Neural cell (in vitro differentiated cells): Measurements from ENCODE around the gene AQP3. TPM values are rescaled to one million over a fixed set of nuclear protein-coding genes. Genes with fewer than 3 reads are reported as not detected.
"Not testable (repeated sequence)": the region's sequence is repeated elsewhere in the genome, so short reads cannot be mapped to it uniquely, and the experiment has no call there.

Experiments used
- H2AFZ ChIP-seq: fragments of 200-600, 300-800 bp; sonication (generic), shearing (Covaris generic); 2 replicates; pipeline ENCODE4 v1.6.0; 2014; ENCODE audit warnings: low read depth, mild to moderate bottlenecking, antibody characterized with exemption, low read length, moderate library complexity
- H3F3A ChIP-seq: fragments of 200-600 bp; shearing (Covaris generic); 2 replicates; pipeline ENCODE4 v1.6.1; 2016; ENCODE audit warnings: mild to moderate bottlenecking, moderate library complexity, mixed read lengths, antibody characterized with exemption, low read length; ENCODE audit not compliant: insufficient read depth, poor library complexity, severe bottlenecking
- H3K27ac ChIP-seq: fragments of 200-600, 300-800 bp; sonication (generic), shearing (Covaris generic); 2 replicates; pipeline ENCODE4 v1.5.1; 2014; ENCODE audit warnings: mild to moderate bottlenecking, low read length, moderate library complexity
- H3K27me3 ChIP-seq: fragments of 300-800, 200-600 bp; sonication (generic), shearing (Covaris generic); 2 replicates; pipeline ENCODE4 v1.6.0; 2014; ENCODE audit warnings: mild to moderate bottlenecking, low read depth, low read length, moderate library complexity; ENCODE audit not compliant: insufficient read depth
- H3K36me3 ChIP-seq: fragments of 300-800, 200-600 bp; sonication (generic), shearing (Covaris generic); 2 replicates; pipeline ENCODE4 v1.5.1; 2014; ENCODE audit warnings: mild to moderate bottlenecking, antibody characterized with exemption, low read length, moderate library complexity; ENCODE audit not compliant: insufficient read depth
- H3K4me2 ChIP-seq: fragments of 300-800, 200-600 bp; sonication (generic), shearing (Covaris generic); 2 replicates; pipeline ENCODE4 v1.6.0; 2014; ENCODE audit warnings: mild to moderate bottlenecking, low read length
- H3K4me3 ChIP-seq: fragments of 300-800, 200-600 bp; sonication (generic), shearing (Covaris generic); 2 replicates; pipeline ENCODE4 v1.5.1; 2014; ENCODE audit warnings: mild to moderate bottlenecking, low read length, moderate library complexity
- H3K79me2 ChIP-seq: fragments of 200-600 bp; shearing (Covaris generic); replicated peaks from 2 replicates; pipeline ENCODE4 v1.6.0; 2014; ENCODE audit warnings: mild to moderate bottlenecking, low read length, moderate library complexity; ENCODE audit not compliant: insufficient read depth
- H3K9ac ChIP-seq: fragments of 300-800, 200-600 bp; sonication (generic), shearing (Covaris generic); 2 replicates; pipeline ENCODE4 v1.6.1; 2016; ENCODE audit warnings: mild to moderate bottlenecking, low read length, mixed read lengths
- H3K9me2 ChIP-seq: fragments of 200-600 bp; shearing (Covaris generic); 2 replicates; pipeline ENCODE4 v1.6.1; 2016; ENCODE audit warnings: mild to moderate bottlenecking, low read length, mixed read lengths; ENCODE audit not compliant: insufficient read depth
- H3K9me3 ChIP-seq: fragments of 200-600, 300-800 bp; sonication (generic), shearing (Covaris generic); 2 replicates; pipeline ENCODE4 v1.6.1; 2016; ENCODE audit warnings: mild to moderate bottlenecking, mixed run types, low read length, moderate library complexity, mixed read lengths
- H4K20me1 ChIP-seq: fragments of 200-600 bp; shearing (Covaris generic); 2 replicates; pipeline ENCODE4 v1.6.1; 2016; ENCODE audit warnings: mild to moderate bottlenecking, mixed run types; ENCODE audit not compliant: insufficient read depth
- CTCF ChIP-seq: fragments of 450-650 bp; IDR thresholded peaks from 2 replicates; pipeline ENCODE4 v1.5.1; 2014; ENCODE audit warnings: antibody characterized with exemption, mild to moderate bottlenecking, moderate library complexity; ENCODE audit not compliant: poor library complexity, severe bottlenecking
- EP300 ChIP-seq: fragments of 450-650 bp; conservative IDR thresholded peaks from 2 replicates; pipeline ENCODE4 v1.6.1; 2014; ENCODE audit warnings: antibody characterized with exemption, mild to moderate bottlenecking, moderate library complexity; ENCODE audit not compliant: poor library complexity, severe bottlenecking
- EZH2 ChIP-seq: fragments of 200-600, 300-800 bp; shearing (Covaris generic), sonication (generic); IDR thresholded peaks from 2 replicates; pipeline ENCODE4 v1.6.1; 2014; ENCODE audit warnings: antibody characterized with exemption, low read length, borderline replicate concordance, mild to moderate bottlenecking; ENCODE audit not compliant: insufficient read depth, poor library complexity, severe bottlenecking
- MXI1 ChIP-seq: fragments of 450-650 bp; conservative IDR thresholded peaks from 2 replicates; pipeline ENCODE4 v1.6.1; 2014; ENCODE audit warnings: antibody characterized with exemption, mild to moderate bottlenecking; ENCODE audit not compliant: poor library complexity, severe bottlenecking
- POLR2AphosphoS5 ChIP-seq: IDR thresholded peaks from 2 replicates; pipeline ENCODE4 v1.6.1; 2012
- RAD21 ChIP-seq: fragments of 450-650 bp; conservative IDR thresholded peaks from 2 replicates; pipeline ENCODE4 v1.6.1; 2014; ENCODE audit warnings: antibody characterized with exemption, mild to moderate bottlenecking, moderate library complexity
- REST ChIP-seq: IDR thresholded peaks from 2 replicates; pipeline ENCODE4 v1.6.1; 2012; ENCODE audit warnings: borderline replicate concordance
- SMC3 ChIP-seq: fragments of 450-650 bp; conservative IDR thresholded peaks from 2 replicates; pipeline ENCODE4 v1.6.1; 2014; ENCODE audit warnings: antibody characterized with exemption, mild to moderate bottlenecking, moderate library complexity; ENCODE audit not compliant: poor library complexity
- TAF1 ChIP-seq: IDR thresholded peaks from 2 replicates; pipeline ENCODE4 v1.6.1; 2012; ENCODE audit warnings: low read depth
- polyA plus RNA-seq: library from polyadenylated mRNA; depleted of rRNA; stranded (reverse); fragments of >200 nt; gene quantifications from 2 replicates; pipeline ENCODE4 v1.2.3, GENCODE V29; 2014

AQP3 gene
- polyA plus RNA-seq, 1 donor from 2014 or later = not detected

GRCh38 chr9:33404788-33405362 is 42.5 kb downstream of the AQP3 start:
- no peaks in the 10 kb centered on the region for H3K9me2 ChIP-seq
- H3K36me3 ChIP-seq = no peaks in the 10 kb centered on the region
- TF ChIP-seq TAF1 = no peak
- TF ChIP-seq RAD21 = no peak
- no peak for TF ChIP-seq POLR2AphosphoS5
- TF ChIP-seq EZH2 = no peak
- no peak overlapping the region for H3K4me3 ChIP-seq
- no peak overlapping the region for H3K9ac ChIP-seq
- no peak overlapping the region for H2AFZ ChIP-seq
- H4K20me1 ChIP-seq = no peaks in the 10 kb centered on the region
- no peaks in the 10 kb centered on the region for H3K9me3 ChIP-seq
- no peak overlapping the region for H3K27ac ChIP-seq
- H3K4me2 ChIP-seq = no peak overlapping the region
- H3K27me3 ChIP-seq = no peaks in the 10 kb centered on the region
- no peaks in the 10 kb centered on the region for H3F3A ChIP-seq
- H3K79me2 ChIP-seq = no peaks in the 10 kb centered on the region

GRCh38 chr9:33403941-33404787 is 43.2 kb downstream of the AQP3 start:
- H3F3A ChIP-seq = no peaks in the 10 kb centered on the region
- H4K20me1 ChIP-seq = no peaks in the 10 kb centered on the region
- H3K9ac ChIP-seq = no peak overlapping the region
- no peak overlapping the region for H2AFZ ChIP-seq
- no peaks in the 10 kb centered on the region for H3K9me2 ChIP-seq
- no peaks in the 10 kb centered on the region for H3K36me3 ChIP-seq
- H3K4me3 ChIP-seq = no peak overlapping the region
- H3K9me3 ChIP-seq = no peaks in the 10 kb centered on the region
- no peak overlapping the region for H3K27ac ChIP-seq
- TF ChIP-seq SMC3 (no peak), RAD21 (no peak), POLR2AphosphoS5 (no peak), EZH2 (no peak), TAF1 (no peak), CTCF (no peak), REST (no peak), MXI1 (no peak), EP300 (no peak)
- no peaks in the 10 kb centered on the region for H3K79me2 ChIP-seq
- no peaks in the 10 kb centered on the region for H3K27me3 ChIP-seq
- H3K4me2 ChIP-seq = no peak overlapping the region

GRCh38 chr9:33402371-33402770 is 45.0 kb downstream of the AQP3 start, which contains the start of gene AQP7:
Gene AQP7 (minus strand): TSS chr9:33402568. CDS start chr9:33401262, 1,306 bp downstream.
- H3F3A ChIP-seq, H4K20me1 ChIP-seq, H3K9ac ChIP-seq, H3K9me3 ChIP-seq, H3K27me3 ChIP-seq, H3K36me3 ChIP-seq, H3K79me2 ChIP-seq, H3K4me2 ChIP-seq, H2AFZ ChIP-seq, H3K27ac ChIP-seq, H3K4me3 ChIP-seq, H3K9me2 ChIP-seq: not testable (repeated sequence)

GRCh38 chr9:33401809-33402208 is 45.6 kb downstream of the AQP3 start:
- H2AFZ ChIP-seq, H3K9me3 ChIP-seq, H3K4me3 ChIP-seq, H3K36me3 ChIP-seq, H3K9me2 ChIP-seq, H3K9ac ChIP-seq, H3K27me3 ChIP-seq, H3K27ac ChIP-seq, H3K4me2 ChIP-seq, H4K20me1 ChIP-seq, H3K79me2 ChIP-seq, H3F3A ChIP-seq: not testable (repeated sequence)
